SHP77 (cell line): ENCODE results near the gene GABRA6.
"Not testable (repeated sequence)": the region's sequence is repeated elsewhere in the genome, so short reads cannot be mapped to it uniquely, and the experiment has no call there.

Experiments used
- DNase-seq, 2 experiments: peaks; one replicate each; lab custom pipeline; 2025; lab: John Stamatoyannopoulos, UW

The GABRA6 gene

DNA sequence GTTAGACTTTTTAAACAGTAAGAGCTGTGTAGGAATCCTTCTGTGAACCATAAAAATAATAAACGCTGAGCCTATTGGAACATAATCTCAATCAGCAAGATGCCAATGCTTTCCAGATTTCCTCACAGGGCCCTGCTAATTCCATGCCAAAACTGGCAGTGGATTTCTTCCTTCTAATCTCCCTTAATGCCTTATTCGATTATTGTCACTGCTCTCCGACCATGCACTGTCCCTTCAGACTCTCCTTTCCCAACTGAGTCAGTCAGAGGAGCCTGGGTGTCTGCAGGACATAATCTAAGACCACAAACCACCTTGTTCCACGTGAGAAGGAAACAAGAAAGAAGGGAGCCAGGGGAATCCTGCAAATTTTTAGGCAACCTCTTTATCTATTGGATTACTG lies at the start of gene GABRA6:
TSS of gene GABRA6 (plus strand) at position 261 of the 400 bp plus-strand sequence. CDS start 269 bp downstream, outside the sequence.
- no peak for DNase-seq

DNA sequence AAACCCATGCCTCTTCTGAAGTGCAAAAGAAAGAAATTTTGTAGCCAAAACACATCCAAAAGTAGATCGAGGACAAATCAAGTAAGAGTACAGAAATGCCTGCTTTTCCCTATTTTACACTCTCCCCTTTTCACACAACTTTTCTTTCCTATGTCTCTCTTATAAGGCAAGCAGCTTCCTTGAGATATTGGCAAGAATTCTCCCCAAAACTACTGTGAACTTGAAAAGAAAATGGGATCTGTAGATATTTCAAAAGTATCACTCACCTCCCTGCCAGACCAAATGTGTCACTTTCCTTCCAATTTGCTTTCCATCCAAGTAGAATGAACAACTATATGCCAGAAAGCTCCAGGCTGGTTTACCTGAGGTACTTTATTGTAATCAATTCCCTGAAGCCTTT lies 47.9 kb upstream of the GABRA6 start:
- DNase-seq, result no peak

DNA sequence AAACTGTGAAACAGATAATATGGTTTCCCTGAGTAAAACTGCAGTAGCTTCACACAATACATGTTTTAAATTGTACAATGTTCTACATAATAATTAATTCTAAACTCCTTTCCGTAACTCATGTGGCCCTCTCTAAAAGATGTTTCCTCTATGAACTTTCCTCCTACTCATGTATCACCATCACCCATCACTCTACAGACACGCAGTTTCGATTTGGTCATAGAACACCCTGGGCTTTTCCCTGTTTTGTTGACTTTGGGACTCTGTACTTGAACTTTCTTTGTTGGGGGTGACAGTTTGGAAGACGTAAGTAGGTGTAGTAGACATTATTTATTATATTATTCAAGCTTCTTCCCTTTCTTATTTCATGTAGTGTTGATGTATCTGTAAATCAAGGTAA lies 44.1 kb upstream of the GABRA6 start:
- no peak for DNase-seq

DNA sequence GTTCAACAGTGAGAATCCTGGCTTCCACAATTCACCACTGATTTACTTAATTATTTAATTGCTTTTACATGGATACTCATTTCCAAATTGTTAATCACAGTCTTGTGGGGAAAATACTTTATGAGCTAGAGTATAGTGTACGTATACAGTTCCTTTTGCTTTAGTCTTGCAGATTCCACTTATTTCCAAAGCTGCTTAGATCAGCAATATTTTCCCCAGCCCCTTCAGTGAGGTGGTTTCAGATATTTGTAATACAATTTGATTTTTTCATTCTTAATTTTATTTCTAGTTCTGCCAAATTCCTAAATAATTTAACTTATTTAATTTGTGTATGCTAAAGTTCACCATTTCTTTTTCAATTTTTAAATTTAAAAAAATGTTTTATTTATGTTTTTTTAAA lies 40.3 kb upstream of the GABRA6 start:
- DNase-seq, result no peak

DNA sequence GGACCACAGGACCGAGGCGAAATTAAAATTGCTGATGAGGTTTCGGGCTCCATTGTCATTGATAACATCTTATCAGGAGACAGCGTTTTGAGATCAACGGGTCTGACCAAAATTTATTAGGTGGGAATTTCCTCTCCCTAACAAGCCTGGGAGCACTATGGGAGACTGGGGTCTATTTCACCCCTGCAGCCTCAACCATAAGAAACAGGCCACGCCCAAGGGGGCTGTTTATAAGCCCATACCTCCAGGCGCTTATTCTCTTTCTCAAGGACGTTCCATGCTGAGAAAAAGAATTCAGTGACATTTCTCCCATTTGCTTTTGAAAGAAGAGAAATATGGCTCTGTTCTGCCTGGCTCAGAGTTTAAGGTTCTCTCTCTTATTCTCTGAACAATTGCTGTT lies 33.6 kb upstream of the GABRA6 start:
- not testable (repeated sequence) for DNase-seq

DNA sequence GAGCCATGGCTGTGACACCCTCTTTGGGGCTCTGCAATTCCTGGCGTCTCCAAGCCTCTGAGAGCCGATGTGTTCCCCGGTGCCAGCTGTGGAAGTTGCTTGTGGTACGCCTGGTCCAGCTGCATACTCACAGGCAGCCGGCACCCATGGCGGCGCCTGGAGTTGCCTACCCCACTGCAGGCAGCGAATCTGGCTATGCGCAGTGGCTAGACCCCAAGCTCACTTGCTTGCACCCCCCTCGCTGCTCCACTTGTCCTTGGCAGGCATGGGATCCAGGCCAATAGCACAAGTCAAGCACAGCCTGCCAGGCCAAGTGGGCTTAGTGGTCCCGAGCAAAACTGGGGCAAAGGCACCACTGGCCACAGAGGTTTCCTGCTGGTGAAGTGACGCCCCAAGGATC lies 24.7 kb upstream of the GABRA6 start:
- no peak for DNase-seq

DNA sequence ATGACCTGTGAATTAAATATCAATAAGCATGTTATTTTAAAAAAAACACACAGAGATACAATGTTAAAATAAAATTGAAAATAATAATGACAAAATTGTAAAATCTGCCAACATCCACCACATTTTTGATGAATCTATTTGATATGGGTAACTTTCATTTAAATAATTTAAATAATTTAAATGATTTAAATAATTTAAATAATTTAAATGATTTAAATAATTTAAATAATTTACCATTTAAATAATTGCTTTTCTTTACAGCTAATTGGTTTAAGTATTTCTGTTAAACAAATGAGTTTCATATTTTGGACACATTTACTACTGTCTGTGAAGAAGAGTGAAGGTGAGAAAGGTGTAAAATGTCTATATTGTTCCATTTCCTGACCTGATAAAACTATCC lies 22.1 kb upstream of the GABRA6 start:
- no peak for DNase-seq

DNA sequence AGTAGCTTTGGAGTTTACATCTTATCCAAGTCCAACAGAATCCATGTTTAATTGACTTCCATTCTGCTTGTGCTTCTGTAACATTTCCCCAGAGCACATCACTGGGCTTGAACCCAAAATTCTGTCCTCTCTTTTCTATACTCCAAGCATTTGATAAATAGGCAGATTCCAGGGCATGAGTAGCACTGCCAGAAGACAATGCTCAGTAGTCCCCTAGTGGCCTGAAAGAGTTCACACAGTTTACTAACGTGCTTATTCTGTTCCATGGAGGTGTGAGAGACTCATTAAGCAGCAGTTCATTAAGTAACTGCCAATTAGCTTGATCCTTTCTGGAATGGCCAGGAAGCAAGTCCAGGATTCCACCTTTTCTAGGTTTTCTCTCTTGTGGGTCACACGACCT lies 9.4 kb upstream of the GABRA6 start:
- peak; percentile 12 to 26 for DNase-seq

DNA sequence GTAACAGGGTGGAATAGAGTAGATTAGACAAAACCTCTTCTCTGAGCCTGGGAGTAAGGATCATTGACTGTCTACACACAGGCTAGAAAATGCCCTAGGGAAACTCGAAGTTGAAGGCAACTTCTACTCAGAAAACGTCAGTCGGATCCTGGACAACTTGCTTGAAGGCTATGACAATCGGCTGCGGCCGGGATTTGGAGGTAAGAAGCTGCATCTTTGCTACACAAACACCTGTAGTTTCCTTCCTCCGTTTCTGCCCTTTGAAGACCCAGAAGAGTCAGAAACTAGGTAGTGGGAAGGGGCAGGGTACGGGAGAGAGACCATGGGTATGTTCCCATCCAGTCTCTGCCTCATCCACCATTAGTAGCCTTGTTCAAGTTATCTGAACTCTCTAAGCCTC lies 628 bp downstream of the GABRA6 start:
- DNase-seq, result no peak

DNA sequence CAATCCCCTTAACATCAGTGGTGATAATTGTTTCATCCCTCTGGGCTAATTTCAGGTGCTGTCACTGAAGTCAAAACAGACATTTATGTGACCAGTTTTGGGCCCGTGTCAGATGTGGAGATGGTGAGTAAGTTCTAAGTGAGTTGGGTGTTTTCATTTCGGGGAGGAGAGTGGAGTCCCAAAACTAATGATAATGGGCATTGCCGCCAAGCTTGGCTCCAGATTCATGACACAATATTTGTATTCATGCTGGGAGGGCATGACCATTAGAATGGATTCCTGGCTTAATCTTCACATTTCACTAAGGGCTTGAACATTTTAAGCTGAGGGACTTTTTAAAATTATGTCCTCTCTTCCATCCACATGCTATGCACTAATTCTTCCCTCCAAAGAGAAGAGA lies 1.4 kb downstream of the GABRA6 start:
- DNase-seq, result no peak

DNA sequence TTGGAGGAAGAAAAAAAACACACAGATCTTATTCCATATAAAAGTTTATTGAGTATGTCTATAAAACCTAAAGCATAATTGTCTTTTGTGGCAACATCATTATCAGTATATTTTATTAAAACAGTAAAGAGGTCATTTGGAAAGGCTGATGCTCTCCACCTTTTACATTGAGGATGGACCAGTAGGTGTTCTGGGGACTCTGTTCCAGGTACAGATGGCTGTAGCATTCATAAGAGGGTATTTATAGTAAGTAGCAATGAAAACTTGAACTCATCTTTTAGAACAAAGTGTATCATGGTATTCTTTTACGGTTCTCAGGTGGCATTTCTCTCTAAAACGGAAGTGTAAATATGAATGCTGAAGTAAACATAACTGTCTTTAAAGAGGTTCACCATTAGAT lies 1.8 kb downstream of the GABRA6 start:
- no peak for DNase-seq

DNA sequence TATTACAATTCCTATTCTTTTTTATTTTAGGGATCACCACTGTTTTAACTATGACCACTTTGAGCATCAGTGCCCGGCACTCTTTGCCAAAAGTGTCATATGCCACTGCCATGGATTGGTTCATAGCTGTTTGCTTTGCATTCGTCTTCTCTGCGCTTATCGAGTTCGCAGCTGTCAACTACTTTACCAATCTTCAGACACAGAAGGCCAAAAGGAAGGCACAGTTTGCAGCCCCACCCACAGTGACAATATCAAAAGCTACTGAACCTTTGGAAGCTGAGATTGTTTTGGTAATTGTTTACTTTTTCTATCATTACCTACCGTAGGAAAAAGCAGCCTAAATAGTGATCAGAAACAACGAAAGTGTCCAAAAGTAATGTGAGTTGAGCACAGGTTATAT lies 6.4 kb downstream of the GABRA6 start:
- no peak for DNase-seq

DNA sequence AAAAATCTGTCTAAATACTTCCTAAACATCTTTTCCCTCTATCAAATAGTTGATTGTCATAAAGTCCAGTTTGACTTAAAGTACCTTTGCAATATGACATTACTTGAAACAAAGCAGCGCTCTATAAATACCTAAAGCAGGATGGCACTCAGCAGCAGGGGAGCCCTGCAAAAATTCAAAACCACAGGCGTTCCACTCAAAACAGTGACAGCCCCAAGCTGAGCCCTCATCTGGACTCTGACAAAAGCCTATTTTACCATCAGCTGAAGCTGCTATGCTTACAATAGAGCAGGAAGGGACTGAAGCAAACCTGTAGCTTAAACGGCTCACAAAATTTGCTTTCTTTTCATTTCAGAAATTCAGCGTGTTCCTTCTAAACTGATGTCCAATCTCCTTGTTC lies 11.5 kb downstream of the GABRA6 start:
- no peak for DNase-seq

DNA sequence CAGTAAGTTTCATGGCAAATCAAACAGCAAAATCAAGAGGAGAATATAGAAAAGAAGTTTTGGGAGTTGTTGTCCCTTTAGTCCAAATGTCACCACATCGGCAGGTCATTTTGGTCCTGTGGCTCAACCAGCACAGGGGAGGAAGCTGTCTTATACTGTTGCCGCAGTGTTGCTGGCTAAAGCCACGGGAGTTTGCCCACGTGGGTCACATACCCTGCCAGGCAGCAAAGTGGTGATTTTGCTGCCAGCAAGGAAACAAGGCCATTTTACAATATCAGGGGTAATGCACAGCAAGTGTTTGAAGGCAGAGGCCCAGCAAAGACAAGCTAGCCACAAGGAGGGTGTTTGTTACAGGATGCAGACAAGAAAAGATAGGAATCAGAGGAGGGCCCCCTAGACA lies 14.5 kb downstream of the GABRA6 start:
- DNase-seq, result no peak

DNA sequence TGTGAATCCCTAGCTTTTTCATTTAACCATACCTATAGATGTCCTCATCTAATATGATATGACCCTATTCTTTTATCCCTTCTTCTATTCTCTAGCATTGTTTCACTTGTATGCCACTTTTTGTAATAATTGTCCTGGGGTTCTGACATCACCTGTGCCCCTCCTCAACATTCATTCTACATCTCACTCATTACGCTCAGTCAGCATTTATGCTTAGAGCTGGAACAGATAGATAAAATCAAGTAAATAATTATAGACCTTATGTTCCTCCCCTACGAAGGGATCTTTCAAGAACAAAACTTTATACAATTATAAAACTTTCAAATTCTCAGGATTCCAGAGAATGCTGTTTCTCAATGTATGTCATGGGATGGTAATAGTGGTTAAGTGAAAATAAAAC lies 18.0 kb downstream of the GABRA6 start:
- DNase-seq, result no peak

DNA sequence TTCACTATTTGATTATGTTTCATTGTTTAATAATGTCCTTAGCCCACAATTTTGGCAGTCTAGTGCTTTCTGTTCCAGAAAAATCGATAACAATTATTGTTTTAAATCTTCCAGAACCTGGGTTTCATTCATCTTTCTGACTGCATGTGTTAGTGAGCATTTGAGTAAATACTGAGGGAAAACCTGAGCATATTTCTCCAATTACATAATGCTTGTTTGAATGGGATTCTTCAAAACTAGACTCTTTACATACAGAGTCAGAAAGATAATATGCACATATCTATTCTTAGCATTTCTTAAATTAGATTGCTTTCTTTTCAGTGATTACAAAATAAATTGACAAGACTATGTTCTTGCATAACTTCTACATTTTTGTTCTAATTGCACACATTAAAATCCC lies 21.9 kb downstream of the GABRA6 start:
- DNase-seq, result no peak

DNA sequence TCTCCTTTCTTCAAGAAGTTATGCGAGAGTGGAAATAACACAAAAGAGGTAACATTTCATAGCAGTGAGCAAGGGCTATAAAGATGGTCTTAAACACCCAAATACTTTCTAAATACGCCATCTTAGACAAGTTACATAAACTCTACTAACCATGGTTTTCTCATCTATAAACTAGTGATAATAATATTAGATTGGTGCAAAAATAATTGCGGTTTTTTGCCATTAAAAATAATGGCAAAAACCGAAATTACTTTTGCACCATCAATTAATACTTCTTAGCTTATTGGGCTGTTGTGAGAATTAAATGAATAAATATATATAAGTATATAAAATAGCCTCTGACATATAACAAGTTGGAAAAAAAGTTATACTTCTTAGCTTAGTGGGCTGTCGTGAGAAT lies 23.7 kb downstream of the GABRA6 start:
- DNase-seq, result no peak

DNA sequence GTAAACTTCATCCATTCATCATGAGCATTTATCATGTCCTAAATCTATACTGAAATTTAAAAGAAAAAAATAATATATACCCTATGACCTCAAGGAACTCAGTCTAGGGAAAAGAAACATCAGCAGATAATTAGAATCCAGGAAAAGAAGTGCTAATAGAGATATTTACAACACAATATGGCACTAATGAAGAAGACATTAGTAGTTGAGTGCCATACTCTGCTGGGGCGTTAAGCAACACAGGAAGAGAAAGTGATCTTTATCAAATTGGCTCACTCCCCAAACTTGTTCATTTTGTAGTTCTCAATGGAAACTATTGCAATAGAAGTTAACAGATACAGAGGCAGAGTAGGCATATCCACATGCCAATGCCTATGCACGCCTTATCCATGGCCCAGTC lies 27.5 kb downstream of the GABRA6 start:
- no peak for DNase-seq

DNA sequence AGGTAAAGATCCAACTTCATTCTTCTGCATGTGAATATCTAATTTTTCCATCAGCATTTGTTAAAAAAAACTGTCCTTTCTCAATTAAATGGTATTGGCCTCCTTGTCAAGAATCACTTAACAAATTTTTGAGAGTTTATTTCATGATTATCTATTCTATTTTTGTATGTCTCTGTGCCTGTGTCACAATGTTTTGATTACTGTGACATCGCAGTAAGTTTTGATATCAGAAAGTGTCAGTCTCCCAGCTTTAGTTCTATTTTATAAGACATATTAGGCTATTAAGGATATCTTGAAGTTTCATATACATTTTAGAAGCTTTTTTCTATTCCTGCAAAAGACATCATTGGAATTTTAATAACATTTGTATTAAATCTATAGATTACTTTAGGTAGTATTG lies 33.6 kb downstream of the GABRA6 start:
- DNase-seq, result no peak

DNA sequence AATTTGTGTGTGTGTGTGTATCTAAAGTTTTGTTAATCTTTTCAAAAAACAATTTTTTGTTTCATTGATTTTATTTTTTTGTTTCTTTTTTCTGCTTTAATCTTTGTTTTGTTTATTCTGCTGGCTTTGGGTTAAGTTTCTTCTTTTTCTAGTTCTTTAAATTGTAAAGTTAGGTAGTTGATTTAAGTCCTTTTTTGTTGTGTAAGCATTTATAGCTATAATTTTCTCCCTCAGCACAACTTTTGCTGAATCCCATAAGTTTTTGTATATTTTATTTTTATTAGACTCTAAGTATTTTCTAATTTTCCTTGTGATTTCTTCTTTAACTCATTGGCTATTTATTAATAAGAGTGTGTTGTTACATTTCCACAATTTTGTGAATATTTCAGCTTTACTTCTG lies 34.9 kb downstream of the GABRA6 start:
- no peak for DNase-seq

DNA sequence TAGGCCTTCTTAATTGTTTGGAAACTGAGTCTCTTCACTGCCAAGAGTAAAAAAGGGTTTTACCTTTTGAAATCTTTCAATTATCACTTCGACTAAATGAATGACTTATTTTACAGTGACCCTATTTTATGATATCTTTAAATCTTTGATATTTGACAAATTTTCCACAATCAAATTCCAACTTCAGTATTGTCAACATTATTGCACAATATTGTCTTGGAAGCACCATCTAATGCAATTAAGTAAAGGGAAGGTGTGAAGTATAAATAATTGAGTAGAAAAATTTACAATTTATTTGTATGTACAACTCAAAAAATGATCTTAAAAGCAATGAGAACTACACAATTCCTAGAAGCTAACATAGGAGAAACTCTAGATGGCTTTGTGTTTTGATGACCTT lies 49.2 kb downstream of the GABRA6 start:
- DNase-seq, result no peak

DNA sequence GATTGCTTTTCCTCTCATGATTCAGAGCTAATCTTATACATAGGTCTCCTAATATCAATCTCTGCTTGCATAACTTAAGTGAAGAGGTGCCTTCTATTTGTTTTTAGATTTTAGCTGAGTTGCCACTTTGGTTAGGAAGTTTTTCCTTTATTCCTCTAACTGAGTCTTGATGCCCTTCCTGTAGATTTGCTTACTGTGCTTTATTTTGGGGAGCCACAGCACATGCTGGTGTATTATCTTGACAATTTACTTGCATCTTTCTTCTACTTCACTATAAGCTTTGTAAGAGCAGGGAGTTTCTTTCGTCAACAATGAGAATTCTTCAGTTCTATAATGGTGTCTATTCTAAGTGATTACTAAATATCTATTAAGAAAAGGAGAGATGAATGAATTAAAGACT lies 54.9 kb downstream of the GABRA6 start:
- no peak for DNase-seq

DNA sequence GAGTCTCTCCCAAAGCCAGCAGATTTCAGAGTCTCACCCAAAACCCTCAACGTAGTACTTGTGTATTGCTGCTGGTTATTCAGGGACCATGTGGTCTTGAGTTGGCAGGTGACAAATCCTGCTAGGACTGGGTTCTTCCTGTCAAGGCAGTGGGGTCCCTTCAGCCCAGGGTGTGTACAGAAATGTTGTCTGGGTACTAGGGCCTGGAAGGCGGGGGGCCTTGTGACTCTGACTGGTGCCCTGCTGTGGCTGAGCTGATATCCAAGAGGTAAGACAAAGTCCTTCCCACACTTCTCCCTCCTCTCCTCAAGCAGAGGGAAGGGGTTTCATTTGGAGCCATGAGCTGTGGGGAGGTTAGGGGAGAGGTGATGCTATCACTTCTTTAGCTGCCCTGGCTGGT lies 58.8 kb downstream of the GABRA6 start:
- DNase-seq, result no peak

DNA sequence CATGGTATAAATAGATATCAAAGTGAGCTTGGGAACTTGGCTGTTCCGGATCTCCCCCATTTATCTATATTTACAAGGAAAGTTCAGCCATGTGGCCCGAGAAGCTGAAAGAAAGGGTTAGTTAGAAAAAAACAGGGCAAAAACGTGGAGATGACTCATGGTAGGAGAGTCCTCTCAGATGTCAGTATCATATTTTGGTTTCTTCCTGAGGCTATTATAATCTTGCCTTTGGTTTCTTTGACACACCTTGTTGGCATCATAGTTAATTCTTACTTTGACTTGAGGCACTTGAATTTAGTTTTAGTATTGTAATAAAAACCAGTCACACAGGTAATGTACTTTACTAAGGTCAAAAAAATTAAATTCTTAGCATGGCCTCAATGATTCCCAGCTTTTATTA lies 59.9 kb downstream of the GABRA6 start:
- no peak for DNase-seq

DNA sequence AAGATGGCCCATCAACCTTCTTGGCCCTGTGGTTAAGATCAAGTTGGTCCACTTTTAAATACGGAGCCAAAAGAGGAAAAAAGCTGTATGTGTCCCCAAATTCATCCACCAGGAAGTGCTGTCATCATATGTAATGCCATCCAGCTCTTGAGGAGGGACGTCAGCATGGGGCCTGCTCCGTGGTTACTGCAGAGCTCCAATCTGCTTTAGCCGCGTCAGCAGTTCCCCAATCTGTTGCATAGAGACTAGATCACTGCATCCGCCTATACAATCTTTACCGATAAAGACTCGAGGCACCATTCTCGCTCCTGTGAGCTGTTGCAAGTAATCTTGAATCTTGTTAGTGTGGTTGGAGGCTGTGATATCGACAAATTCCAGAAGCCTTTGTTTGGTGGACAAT lies 65.7 kb downstream of the GABRA6 start:
- DNase-seq, result no peak
